HG03159 (cell line): Measurements from ENCODE around the gene RHOH.

Source experiments
- ATAC-seq: cut with Tn5 transposase; IDR thresholded peaks from one replicate; pipeline ENCODE4 v1.9.1; 2021; ENCODE audit warnings: mild to moderate bottlenecking, moderate library complexity; ENCODE audit not compliant: unreplicated experiment

RHOH gene

GRCh38 chr4:40204507-40205258 is 7.9 kb downstream of the RHOH start:
- no peak for ATAC-seq

GRCh38 chr4:40205259-40206198 is 8.7 kb downstream of the RHOH start:
- ATAC-seq = peak; percentile 58

GRCh38 chr4:40206426-40206825 is 9.6 kb downstream of the RHOH start:
- ATAC-seq = no peak

GRCh38 chr4:40209401-40209800 is 12.6 kb downstream of the RHOH start:
- no peak for ATAC-seq

GRCh38 chr4:40210776-40211175 is 13.9 kb downstream of the RHOH start:
- ATAC-seq = no peak

- ATAC-seq = no peak
Observed at GRCh38 chr4:40211224-40212185, 14.7 kb downstream of the RHOH start.

- ATAC-seq = no peak
Observed at GRCh38 chr4:40212674-40213527, 16.1 kb downstream of the RHOH start.

GRCh38 chr4:40214038-40214437 is 17.2 kb downstream of the RHOH start:
- no peak for ATAC-seq

GRCh38 chr4:40214661-40215418 is 18.0 kb downstream of the RHOH start:
- no peak for ATAC-seq

- no peak for ATAC-seq
Observed at GRCh38 chr4:40216622-40217366, 20.0 kb downstream of the RHOH start.

GRCh38 chr4:40221744-40222143 is 24.9 kb downstream of the RHOH start:
- no peak for ATAC-seq

GRCh38 chr4:40223343-40223742 is 26.5 kb downstream of the RHOH start:
- ATAC-seq = no peak

- ATAC-seq = no peak
Observed at GRCh38 chr4:40224432-40224831, 27.6 kb downstream of the RHOH start.

GRCh38 chr4:40225497-40225896 is 28.7 kb downstream of the RHOH start:
- no peak for ATAC-seq

GRCh38 chr4:40227284-40227683 is 30.5 kb downstream of the RHOH start:
- ATAC-seq = peak; percentile 57

- peak; percentile 47 for ATAC-seq
Observed at GRCh38 chr4:40228497-40229365, 31.9 kb downstream of the RHOH start.

- no peak for ATAC-seq
Observed at GRCh38 chr4:40231316-40231863, 34.6 kb downstream of the RHOH start.
